Muscle of back (tissue), 11 donors: ENCODE results near the gene APOLD1. TPM values are rescaled to one million over a fixed set of nuclear protein-coding genes. Genes with fewer than 3 reads are reported as not detected.
A peak's percentile ranks its signal among the peaks of the same experiment; 100 is the strongest.
"Not testable (repeated sequence)": the region's sequence is repeated elsewhere in the genome, so short reads cannot be mapped to it uniquely, and the experiment has no call there.

Experiments used
- DNase-seq, 3 donors: peaks; one replicate each; pipeline versions ENCODE4 v3.0.0 to v3.0.0-alpha.2; 2013
- polyA plus RNA-seq, 10 donors: library from polyadenylated mRNA; unstranded; fragments of 120-200 nt; gene quantifications; one replicate each; pipeline ENCODE4 v1.2.1, GENCODE V29; 2013; ENCODE audit not compliant: insufficient read length in 10 of 10

APOLD1 gene
- polyA plus RNA-seq, 10 donors: 6.9 to 22.2 (median 11.3) TPM

DNA sequence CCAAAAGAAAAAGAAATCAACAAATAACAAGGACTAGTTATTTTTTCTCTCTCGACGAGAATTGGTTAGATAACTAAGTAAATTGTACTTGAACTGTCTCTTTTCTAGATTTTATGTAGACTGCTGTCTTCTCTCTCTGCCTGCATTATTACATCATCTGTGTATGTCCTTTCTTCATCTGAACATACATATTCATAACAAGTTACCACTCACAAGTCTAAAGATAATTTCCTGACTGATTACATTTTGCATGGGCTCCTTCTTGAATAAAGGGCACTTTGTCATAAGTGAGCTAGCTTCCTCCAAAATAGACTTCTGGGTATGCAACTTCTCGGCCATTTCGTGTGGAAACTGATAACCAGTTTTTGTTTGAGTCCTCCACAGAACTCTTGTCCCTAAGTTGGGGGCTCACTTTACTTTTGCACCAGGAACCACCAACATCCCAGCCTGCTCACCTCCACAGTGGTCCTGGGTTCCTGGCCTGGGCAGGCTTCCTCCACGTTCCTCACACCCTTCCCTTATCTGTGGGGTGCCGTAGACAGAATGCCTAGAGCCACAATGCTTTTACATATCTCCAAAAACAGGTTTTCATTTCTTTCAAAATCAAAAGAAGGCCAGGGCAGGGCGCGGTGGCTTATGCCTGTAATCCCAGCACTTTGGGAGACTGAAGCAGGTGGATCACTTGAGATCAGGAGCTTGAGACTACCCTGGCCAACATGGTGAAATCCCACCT lies 21.5 kb downstream of the APOLD1 start:
- DNase-seq: no peak

DNA sequence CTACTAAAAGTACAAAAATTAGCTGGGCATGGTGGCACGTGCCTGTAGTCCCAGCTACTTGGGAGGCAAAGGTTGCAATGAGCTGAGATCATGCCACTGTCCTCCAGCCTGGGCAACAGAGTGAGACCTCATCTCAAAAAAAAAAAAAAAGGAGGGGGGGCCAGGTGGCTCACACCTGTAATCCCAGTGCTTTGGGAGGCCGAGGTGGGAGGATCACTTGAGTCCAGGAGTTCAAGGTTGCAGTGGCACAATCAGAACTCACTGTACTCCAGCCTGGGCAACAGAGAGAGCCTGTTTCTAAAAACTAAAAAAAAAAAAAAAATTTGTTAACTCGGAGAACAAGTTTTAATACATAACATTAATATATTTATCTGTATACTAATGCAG lies 22.1 kb downstream of the APOLD1 start:
- DNase-seq: not testable (repeated sequence)

DNA sequence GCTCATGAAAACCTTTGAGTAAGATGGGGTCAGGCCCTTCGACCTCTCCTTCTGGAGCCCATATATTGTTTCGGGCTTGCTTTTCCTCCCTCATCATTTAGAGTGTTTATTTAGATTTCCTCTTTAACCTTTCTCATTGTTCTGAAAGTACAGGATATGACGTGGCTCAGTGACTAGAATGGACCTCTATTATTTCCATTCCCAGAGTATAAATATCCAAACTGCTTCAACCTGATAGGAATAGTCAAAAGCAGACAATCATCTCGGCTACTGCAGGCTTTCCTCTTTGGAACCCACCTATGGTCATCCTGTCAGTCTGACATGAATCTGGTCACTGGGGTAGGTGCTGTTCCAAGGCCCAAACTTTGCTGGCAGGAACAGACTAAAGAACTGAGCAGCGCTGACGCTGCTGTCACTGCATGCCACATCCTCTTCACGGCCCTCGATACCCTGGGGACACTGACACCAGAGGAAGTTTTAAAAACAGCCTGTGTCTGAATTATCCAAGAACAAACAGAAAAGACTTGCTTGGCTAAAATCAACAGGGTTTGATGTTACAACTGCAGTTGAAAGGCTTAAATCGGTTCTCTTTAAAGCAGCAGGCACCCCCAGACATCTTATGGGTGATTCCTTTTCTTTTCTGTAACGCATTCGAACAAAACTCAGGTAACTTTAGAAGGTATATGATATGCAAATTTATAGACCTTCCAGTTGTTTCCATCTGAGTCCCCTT lies 22.7 kb downstream of the APOLD1 start:
- peak in 2 of 3 donors; percentile 51 to 73 for DNase-seq

DNA sequence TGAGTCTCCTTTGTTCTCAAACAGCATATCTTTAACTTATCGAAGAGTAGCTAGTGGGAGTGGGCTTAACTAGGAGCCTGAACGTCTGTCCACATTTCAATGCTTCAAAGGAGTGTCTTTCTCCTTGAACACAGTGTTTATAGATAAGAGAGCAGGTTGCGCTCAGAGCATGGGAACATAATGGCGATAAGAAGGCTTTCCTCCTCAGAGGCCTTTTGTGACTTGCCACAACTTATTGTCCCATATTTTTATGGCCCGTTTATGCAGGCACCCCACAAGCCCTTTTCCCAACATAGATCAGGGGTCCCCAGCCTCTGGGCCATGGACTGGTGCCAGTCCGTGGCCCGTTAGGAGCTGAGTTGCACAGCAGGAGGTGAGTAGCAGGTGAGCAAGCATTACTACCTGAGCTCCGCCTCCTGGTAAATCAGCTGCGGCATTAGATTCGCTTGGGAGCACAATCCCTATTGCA lies 25.1 kb downstream of the APOLD1 start:
- no peak for DNase-seq

DNA sequence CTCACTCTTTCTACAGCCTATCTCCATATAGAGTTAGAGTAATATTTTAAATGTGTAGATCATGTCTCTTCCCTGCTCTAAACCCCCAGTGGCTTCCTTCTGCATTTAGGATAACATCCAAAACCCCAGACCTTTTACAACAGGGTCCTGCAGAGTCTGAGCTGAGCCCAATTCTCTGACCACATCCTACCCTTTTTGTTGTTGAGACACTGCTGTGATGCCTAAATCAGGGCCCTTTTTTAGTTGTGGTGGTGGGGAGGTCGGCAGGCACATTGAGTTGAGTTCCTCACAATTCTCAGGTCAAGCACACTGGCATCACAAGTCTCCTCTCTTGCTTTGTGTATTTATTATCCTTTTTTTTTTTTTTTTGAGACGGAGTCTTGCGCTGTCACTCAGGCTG lies 25.9 kb downstream of the APOLD1 start:
- DNase-seq: no peak

DNA sequence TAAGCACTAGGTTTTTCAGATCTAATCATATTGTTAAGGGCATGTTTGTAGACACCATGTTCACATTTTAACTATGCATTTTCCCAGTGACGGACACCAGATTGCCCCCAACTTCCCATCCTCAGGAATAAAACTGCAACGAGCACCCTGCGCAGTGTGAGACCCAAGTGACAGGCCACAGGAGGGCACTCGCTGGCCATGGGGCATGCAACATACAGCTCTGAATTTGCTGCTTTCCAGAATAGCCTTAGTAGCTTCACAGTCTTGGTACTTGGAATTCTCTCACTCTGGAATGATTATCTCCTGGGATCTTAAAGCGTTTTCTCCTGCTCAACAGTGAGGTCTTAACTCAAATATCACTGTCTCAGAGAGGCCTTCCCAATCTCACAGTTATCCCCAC lies 26.7 kb downstream of the APOLD1 start:
- DNase-seq: no peak

DNA sequence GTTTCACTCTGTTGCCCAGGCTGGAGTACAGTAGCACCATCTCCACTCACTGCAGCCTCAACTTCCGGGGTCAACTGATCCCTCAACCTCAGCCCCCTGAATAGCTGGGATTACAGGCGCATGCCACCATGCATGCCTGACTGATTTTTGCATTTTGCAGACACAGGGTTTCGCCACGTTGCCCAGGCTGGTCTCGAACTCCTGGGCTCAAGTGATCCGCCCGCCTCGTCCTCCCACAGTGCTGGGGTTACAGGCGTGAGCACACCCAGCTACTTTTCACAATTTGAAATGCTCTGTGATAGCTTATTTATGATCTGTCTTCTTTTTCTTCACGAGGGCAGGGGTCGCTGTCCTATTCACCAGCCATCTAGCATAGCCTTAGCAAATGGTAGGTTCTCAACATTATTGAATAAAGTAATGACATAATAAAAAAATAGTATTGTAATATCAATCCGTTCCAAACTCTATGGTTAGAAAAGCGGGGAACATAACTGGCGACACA lies 27.2 kb downstream of the APOLD1 start:
- no peak for DNase-seq

DNA sequence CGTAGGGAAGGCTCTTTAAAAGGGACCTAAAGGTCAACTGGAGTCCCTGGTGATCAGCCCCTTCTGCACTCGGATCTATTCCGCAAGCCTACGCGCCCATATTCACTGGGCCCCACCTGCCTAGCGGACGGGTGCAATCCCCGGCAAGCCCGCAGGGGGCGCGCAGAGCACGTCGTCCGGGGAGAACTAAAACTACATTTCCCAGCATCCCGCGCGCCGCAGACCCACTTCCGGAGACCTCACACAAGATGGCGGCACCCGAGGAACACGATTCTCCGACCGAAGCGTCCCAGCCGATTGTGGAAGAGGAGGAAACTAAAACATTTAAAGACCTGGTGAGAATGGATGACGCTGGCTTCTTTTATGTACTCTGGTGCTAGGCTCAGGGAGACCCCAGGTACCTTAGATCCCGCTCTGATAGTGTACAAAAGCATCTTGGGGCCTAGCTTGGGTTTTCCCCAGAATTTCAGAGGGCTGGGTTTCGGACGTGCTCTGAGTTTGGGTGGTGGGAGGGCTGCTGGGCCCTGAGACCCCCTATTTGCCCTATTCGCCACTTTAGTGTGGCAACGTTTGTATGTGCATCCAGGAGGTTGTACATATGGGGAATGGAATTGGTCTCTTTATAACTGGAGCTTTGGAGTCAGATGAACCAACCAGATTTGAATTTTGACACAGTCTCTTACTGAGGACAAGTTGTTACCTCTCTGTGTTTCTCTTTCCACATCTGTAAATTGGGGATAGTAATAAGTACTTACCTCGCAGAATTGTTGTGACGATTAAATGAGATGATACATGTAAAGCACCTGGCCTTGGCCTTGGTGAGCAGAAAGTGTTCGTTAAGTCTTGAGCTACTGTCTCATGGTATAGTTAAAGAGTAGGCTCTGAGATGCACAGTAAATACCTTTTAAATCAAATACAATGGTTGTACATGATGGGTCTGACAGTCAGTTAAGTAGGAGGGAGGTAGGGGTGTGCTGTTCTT lies 28.0 kb downstream of the APOLD1 start, which contains the start of gene DDX47:
TSS of gene DDX47 (plus strand) at position 227 of the 982 bp plus-strand sequence. CDS start at position 249, 22 bp downstream.
- DNase-seq: peak; percentile 93 to 97 (median 96)

DNA sequence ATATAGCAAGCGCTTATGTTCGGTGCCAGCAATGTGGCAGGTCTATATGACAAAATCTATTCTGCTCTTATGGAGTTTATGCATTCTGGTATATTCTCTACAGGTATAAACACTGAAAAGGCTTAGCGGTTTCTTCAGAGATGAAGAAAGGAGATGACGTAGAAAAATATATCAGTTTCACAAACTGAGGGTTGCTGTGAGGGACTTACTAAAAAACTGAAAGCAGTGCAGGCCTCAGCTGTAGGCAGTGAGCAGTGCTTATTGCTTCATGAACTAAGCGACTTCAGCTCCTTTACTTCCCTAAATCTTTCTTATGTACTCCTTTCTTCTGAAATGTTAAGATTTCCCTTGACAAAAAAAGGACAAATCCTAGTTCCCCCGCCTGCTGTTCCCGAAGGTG lies 32.2 kb downstream of the APOLD1 start:
- no peak for DNase-seq

DNA sequence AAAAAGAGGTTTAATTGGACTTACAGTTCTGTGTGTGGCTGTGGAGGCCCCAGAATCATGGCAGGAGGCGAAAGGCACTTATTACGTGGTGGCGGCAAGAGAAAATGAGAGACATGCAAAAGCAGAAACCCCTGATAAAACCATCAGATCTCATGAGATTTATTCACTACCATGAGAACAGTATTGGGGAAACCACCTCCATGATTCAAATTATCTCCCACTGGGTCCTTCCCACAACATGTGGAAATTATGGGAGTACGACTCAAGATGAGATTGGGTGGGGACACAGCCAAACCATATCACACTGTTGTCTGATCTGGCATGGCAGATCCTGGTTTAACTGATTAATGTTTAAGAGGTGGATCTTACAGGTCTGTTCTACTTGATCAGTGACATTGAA lies 33.2 kb downstream of the APOLD1 start:
- DNase-seq: no peak

DNA sequence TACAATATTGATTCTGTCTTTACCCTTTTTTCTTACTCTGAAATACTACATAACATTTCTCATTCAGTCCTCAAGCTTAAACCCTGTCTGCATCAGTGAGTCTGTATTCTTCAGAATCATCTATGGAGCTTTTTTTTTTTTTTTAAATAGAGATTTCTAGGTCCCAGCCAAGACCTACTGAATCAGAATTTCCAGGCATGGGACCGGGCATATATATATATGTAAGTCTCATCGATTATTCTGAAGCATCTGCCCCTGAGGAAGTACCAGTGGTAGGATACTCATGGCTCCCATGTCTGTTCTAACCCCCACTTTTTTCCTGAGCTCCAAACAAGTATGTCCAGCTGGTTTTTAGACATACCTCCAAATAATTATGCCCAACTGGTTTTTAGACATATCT lies 33.8 kb downstream of the APOLD1 start:
- DNase-seq: no peak

DNA sequence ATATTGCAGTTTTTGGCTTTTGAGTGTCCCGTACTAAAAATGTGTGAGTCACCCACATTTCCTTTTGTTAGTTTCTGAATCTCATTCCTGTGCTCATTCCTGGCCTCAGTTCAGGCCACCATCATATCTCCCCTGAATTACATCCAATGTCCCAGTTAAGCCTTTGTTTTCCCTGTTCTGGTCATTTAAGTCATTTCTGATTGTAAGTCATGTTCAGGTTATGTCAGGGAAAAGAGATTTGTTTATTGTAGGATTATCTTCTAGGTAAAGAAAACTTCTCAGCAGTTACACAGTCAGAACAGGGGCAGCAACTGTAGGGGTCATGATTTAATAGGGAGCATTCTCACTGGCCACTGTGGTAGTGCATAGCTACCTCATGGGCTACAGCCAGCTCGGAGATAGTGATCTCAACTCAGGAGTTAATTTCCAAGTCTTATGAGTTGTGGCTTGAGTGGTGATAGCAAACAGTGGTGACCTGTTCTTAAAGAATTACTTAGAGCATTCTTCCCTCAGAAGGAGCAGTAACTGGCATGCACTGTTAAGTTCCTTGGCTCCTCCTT lies 34.4 kb downstream of the APOLD1 start:
- DNase-seq: peak in 1 of 3 donors; percentile 96

DNA sequence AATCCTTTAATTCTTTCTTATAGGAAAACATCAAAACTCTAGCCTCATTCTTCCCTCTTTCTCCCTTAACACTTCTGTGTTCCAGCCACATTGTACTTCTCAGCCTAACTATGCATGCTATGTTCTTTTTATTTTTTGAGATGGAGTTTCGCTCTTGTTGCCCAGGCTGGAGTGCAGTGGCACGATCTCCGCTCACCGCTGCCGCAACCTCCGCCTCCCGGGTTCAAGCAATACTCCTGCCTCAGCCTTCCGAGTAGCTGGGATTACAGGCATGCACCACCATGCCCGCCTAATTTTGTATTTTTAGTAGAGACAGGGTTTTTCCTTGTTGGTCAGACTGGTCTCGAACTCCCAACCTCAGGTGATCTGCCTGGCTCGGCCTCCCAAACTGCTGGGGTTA lies 34.9 kb downstream of the APOLD1 start:
- DNase-seq: not testable (repeated sequence)

DNA sequence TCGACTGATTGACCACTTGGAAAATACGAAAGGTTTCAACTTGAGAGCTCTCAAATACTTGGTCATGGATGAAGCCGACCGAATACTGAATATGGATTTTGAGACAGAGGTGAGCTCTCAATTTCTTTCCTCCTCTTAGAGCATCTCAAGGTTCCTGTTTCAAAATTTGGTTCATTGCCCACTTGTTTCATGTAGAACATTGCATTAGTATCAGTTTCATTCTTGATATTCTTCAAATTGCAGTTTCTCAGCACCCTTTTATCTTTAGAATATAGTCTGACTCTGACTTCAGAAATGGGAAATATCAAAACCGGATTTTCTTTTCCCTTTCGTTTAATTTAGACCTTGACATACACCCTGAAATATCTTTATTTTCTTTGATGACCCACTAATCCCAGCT lies 36.5 kb downstream of the APOLD1 start:
- DNase-seq: no peak

DNA sequence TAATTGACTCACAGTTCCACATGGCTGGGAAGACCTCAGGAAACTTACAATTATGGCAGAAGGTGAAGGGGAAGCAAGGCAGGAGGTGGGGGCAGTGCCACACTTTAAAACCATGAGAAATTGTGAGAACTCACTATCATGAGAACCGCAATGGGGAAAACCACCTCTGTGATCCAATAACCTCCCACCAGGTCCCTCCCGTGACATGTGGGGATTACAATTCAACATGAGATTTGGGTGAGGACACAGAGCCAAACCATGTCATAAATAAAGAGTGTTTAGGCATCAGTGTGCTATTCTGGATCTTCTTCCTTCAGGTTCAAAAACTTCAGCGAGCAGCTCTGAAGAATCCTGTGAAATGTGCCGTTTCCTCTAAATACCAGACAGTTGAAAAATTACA lies 37.4 kb downstream of the APOLD1 start:
- no peak for DNase-seq

DNA sequence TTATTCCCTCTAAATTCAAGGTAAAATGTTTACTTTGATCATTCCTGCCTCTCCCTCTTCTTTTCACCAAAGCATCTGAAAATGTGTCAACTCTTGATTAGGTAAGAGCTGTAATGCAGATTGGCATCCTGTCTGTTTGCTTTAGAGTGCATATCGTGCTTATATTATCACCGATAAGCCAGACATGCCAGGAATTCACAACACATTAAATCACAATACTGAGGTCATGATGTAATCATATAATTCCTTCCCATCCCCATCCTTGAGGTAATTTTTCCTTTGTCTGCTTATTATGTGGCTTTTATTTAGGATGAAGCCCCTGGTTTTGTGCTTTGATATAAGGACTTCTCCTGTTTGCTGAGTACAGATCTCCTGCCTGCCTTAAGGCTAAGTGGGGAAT lies 37.8 kb downstream of the APOLD1 start:
- peak in 1 of 3 donors; percentile 50 for DNase-seq

DNA sequence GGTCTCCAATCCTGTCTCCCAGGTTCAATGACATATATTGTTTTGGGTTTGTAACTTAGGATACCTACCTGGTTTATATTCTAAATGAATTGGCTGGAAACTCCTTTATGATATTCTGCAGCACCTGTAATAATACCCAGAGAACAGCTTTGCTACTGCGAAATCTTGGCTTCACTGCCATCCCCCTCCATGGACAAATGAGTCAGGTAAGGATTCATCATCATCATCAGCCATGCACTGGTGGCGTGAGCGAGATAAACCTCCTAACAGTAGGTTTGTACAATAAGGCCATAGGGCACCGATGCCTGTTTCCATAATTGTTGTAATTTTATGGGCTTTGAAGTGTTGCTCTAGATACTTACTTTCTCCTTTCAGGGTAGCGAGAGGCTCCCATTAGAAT lies 38.4 kb downstream of the APOLD1 start:
- DNase-seq: no peak

DNA sequence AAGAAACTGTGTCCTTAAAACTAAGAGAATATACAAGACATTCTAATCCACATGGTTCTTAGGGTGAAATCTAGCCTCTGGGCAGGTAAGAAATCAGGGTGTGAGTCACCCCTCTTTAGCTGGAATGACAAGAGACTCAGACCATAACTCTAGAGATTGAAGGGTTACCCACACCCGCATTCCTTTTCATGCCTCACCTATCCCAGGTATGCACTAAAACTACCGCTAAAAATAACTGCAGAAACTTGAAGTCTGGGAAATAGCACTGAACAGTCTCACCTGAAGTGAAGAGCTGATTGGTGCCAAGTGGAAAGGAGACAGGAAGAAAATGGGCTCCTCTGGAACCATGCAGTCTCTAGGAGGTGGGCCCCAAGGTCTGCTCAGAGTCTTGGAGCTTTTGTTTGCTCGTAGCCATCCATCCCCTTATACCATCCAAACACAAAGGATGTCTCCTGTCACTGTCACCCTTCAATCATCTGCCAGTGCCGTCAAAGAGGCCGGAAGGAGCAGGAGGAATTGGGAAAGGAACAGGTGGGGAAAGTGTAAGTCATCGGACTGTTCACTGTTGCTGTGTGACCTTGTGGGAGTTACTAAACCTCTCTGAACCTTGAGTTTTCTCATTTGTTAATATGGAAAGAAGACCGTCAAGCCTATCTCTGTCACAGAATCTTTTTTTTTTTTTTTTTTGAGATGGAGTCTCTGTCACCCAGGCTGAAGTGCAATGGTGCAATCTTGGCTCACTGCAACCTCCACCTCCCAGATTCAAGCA lies 50.1 kb downstream of the APOLD1 start:
- no peak for DNase-seq

DNA sequence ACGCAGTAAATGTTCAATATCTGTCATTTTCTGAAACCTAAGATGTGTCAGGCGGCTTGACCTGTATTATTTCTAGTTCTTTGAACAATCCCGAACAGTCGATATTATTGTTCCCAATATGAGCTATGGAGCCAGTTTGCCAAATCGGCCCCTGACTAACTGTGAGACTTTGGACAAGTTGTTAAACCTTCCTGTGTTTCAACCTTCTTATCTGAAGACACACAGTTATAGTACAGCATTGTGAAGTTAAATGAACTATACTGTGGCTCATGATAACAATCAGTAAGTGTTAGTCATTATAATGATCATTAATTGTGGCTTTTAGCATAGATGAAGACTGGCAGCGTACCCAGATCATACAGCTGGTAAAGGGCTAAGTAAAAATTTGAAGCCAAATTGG lies 51.1 kb downstream of the APOLD1 start:
- DNase-seq: no peak

DNA sequence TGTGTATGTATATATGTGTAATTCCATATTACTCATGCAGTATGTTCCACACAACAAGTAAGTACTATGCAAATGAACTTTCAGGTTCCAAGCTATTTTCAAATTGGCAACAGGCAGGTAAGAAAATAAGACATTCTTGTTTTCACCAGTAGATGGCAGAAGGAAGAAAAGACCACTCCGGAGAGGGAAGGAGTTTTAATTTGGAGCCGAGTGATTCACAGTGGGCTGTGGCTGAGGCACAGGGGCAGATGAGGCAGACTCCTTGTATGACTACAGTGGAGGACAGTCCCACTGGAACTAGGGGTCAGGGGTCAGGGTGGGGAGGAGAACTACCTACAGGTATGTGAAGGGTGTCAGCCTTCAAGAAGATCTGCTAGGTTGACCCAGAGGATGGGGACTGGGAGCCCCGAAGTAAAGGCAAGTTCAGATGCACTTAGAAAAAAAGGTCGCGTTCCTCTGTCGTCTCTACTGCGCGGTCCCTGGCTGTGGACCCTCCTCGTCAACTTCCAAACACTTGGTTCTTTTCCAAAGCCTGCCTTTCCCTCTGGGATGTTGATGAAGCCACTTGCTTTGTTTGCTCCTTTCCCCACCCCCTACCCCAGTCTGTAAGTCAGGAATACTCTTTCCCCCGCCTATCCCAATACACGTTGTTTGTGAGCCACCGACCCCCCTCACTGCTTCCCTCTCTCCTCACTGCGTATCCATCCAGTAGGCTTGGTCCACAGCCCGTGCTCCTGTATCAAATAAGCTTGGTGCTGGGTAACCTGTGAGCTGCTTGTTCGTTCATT lies 51.8 kb downstream of the APOLD1 start:
- DNase-seq: peak; percentile 33 to 68 (median 52)
